PC-3 (cell line): ENCODE results near the gene ATP10A. TPM values are rescaled to one million over a fixed set of nuclear protein-coding genes. Genes with fewer than 3 reads are reported as not detected.

ENCODE experiments used
- ATAC-seq: fragments of 200-7000 bp; cut with Tn5 transposase; 2 replicates; pipeline ENCODE4 v1.9.1; 2020; ENCODE audit warnings: mild to moderate bottlenecking, moderate library complexity
- BruUV-seq: library from RNA; stranded (reverse); fragments of 400-500 nt; replicated peaks from 2 replicates; lab custom pipeline; 2021; lab: Mats Ljungman, UMichigan
- CTCF ChIA-PET: fragments of 300-600 bp; sonication (Branson Sonifier 250); formaldehyde crosslinking; loops from one replicate; lab custom pipeline; 2022; ENCODE audit warnings: antibody characterized with exemption; lab: Charles Lee
- POLR2A ChIA-PET: fragments of 300-600 bp; sonication (Branson Sonifier 250); formaldehyde crosslinking; loops from one replicate; lab custom pipeline; 2022; ENCODE audit warnings: antibody characterized with exemption; ENCODE audit not compliant: unreplicated experiment; lab: Charles Lee
- DNase-seq: peaks from one replicate; pipeline ENCODE4 v3.0.0-alpha.2; 2015
- H2AFZ ChIP-seq: fragments of 300-600 bp; sonication (generic); 2 replicates; pipeline ENCODE4 v1.6.0; 2016; ENCODE audit warnings: antibody characterized with exemption, low read length
- H3F3A ChIP-seq: fragments of 300-600 bp; sonication (generic); one replicate; pipeline ENCODE4 v1.6.0; 2017; ENCODE audit warnings: antibody characterized with exemption, low read length, control low read depth, mild to moderate bottlenecking; ENCODE audit not compliant: unreplicated experiment
- H3K27ac ChIP-seq: fragments of 300-600 bp; sonication (generic); 2 replicates; pipeline ENCODE4 v1.5.1; 2016; ENCODE audit warnings: mild to moderate bottlenecking, low read length
- H3K27me3 ChIP-seq: fragments of 300-600 bp; sonication (generic); 2 replicates; pipeline ENCODE4 v1.6.1; 2016; ENCODE audit warnings: low read length, mixed read lengths
- H3K36me3 ChIP-seq: fragments of 300-600 bp; sonication (generic); 2 replicates; pipeline ENCODE4 v1.6.1; 2016; ENCODE audit warnings: low read depth, mixed run types, low read length, mixed read lengths
- H3K4me1 ChIP-seq: fragments of 300-600 bp; sonication (generic); 2 replicates; pipeline ENCODE4 v1.5.1; 2016; ENCODE audit warnings: low read length; ENCODE audit not compliant: insufficient read depth
- H3K4me2 ChIP-seq: fragments of 300-600 bp; sonication (generic); 2 replicates; pipeline ENCODE4 v1.6.0; 2016; ENCODE audit warnings: low read length
- H3K4me3 ChIP-seq: fragments of 300-600 bp; sonication (generic); 2 replicates; pipeline ENCODE4 v1.5.1; 2016; ENCODE audit warnings: mild to moderate bottlenecking, low read length, mixed read lengths
- H3K79me2 ChIP-seq: fragments of 300-600 bp; sonication (generic); 2 replicates; pipeline ENCODE4 v1.6.1; 2017; ENCODE audit warnings: low read length, mixed read lengths
- H3K9ac ChIP-seq: fragments of 300-600 bp; sonication (generic); 2 replicates; pipeline ENCODE4 v1.6.0; 2016; ENCODE audit warnings: mild to moderate bottlenecking, low read length
- H3K9me2 ChIP-seq: fragments of 300-600 bp; sonication (generic); replicated peaks from 2 replicates; pipeline ENCODE4 v1.6.1; 2016; ENCODE audit warnings: mixed run types, low read length, mixed read lengths
- H3K9me3 ChIP-seq: fragments of 300-600 bp; sonication (generic); 2 replicates; pipeline ENCODE4 v1.6.1; 2016; ENCODE audit warnings: low read length, mixed read lengths
- H4K20me1 ChIP-seq: fragments of 300-600 bp; sonication (generic); 2 replicates; pipeline ENCODE4 v1.6.1; 2016; ENCODE audit warnings: low read length, mixed read lengths
- CTCF ChIP-seq: fragments of 300-600 bp; sonication (generic); conservative IDR thresholded peaks from 2 replicates; pipeline ENCODE4 v1.5.1; 2017; ENCODE audit warnings: antibody characterized with exemption, low read depth, mild to moderate bottlenecking, low read length
- EZH2 ChIP-seq: fragments of 300-600 bp; sonication (generic); IDR thresholded peaks from one replicate; pipeline ENCODE4 v1.6.1; 2017; ENCODE audit warnings: antibody characterized with exemption, mild to moderate bottlenecking, low read length; ENCODE audit not compliant: unreplicated experiment
- EZH2phosphoT487 ChIP-seq: fragments of 300-600 bp; sonication (generic); IDR thresholded peaks from 2 replicates; pipeline ENCODE4 v1.6.1; 2018; ENCODE audit warnings: mild to moderate bottlenecking, antibody characterized with exemption, low read length, borderline replicate concordance
- intact Hi-C: fragments of 100-400 bp; cut with micrococcal nuclease; formaldehyde crosslinking; loops from 2 replicates; pipeline ENCODE4 v1.9.0; 2023
- total RNA-seq: library from RNA; depleted of rRNA; stranded (reverse); fragments of >200 nt; gene quantifications from 2 replicates; pipeline ENCODE4 v1.2.3, GENCODE V29; 2014

ATP10A gene
- total RNA-seq, 1 experiment from 2014 or later: 2.6 TPM

- H4K20me1 ChIP-seq: no peaks in the 10 kb centered on the region
- BruUV-seq: no TSS peak
- H3K79me2 ChIP-seq: no peaks in the 10 kb centered on the region
- TF ChIP-seq EZH2phosphoT487 (no peak), EZH2 (no peak), CTCF (no peak)
- no peaks in the 10 kb centered on the region for H3K9me3 ChIP-seq
- ATAC-seq: no peak
- no peak for DNase-seq
- no peak overlapping the region for H3K4me3 ChIP-seq
- H3K27ac ChIP-seq: no peak overlapping the region
- no peak overlapping the region for H3K9ac ChIP-seq
- no peak overlapping the region for H2AFZ ChIP-seq
- POLR2A ChIA-PET: no interaction called here
- H3K9me2 ChIP-seq: no peaks in the 10 kb centered on the region
- intact Hi-C loops: no loop called here
- no peaks in the 10 kb centered on the region for H3K27me3 ChIP-seq
- CTCF ChIA-PET: no interaction called here
- H3K4me2 ChIP-seq: no peak overlapping the region
- H3K36me3 ChIP-seq: no peaks in the 10 kb centered on the region
- H3F3A ChIP-seq: no peaks in the 10 kb centered on the region
- peaks cover 4% of the 10 kb centered on the region; the same call in 1 of the 2 replicates for H3K4me1 ChIP-seq
Observed at GRCh38 chr15:25780479-25781255, 82.5 kb downstream of the ATP10A start.

- Histone ChIP-seq H3K9me2 (no peaks in the 10 kb centered on the region), H3K9me3 (no peaks in the 10 kb centered on the region), H3K36me3 (no peaks in the 10 kb centered on the region), H2AFZ (no peak overlapping the region), H4K20me1 (no peaks in the 10 kb centered on the region), H3K4me1 (peaks cover 12% of the 10 kb centered on the region; the same call in 1 of the 2 replicates), H3K4me3 (no peak overlapping the region), H3F3A (no peaks in the 10 kb centered on the region), H3K9ac (no peak overlapping the region), H3K79me2 (no peaks in the 10 kb centered on the region), H3K4me2 (no peak overlapping the region), H3K27me3 (no peaks in the 10 kb centered on the region), H3K27ac (no peak overlapping the region)
- intact Hi-C loops: loop anchor here (10.0 kb wide), 1 partner anchor 77 kb away; no protein-coding TSS in a partner anchor
- DNase-seq: no peak
- POLR2A ChIA-PET: no interaction called here
- TF ChIP-seq EZH2phosphoT487 (no peak), CTCF (no peak), EZH2 (no peak)
- no TSS peak for BruUV-seq
- no peak for ATAC-seq
- CTCF ChIA-PET: no interaction called here
Observed at GRCh38 chr15:25778161-25778560, 85.0 kb downstream of the ATP10A start.

DNA sequence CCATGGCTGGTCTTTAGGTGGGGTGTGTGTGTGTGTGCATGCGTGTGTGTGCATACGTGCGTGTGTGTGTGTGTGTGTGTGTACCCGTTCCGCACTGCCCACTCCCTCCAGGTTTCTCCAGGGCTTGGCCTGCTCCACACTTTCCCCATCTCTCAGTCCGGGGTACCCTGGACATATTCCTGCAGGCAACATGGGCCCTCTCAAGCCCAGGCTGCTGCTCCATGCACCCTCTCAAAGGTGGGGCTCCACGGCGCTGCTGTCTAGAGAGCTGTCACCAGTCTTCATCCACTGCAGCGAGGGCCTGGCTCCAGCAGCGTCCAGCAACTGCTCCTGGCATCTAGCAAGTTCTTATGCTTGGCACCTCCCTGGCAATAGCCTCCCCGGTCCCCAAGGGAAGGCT, 86.1 kb downstream of the ATP10A start:
- H3K4me3 ChIP-seq: no peak overlapping the region
- no peak for ATAC-seq
- no peak for DNase-seq
- no peaks in the 10 kb centered on the region for H3K27me3 ChIP-seq
- no peak overlapping the region for H3K9ac ChIP-seq
- ChIA-PET POLR2A (no interaction called here), CTCF (no interaction called here)
- TF ChIP-seq CTCF (no peak), EZH2phosphoT487 (no peak), EZH2 (no peak)
- intact Hi-C loops: loop anchor here (10.0 kb wide), 1 partner anchor 78 kb away; no protein-coding TSS in a partner anchor
- no peaks in the 10 kb centered on the region for H3K36me3 ChIP-seq
- no peaks in the 10 kb centered on the region for H3K9me3 ChIP-seq
- no TSS peak for BruUV-seq
- peaks cover 12% of the 10 kb centered on the region; the same call in 1 of the 2 replicates for H3K4me1 ChIP-seq
- no peak overlapping the region for H3K27ac ChIP-seq
- no peaks in the 10 kb centered on the region for H4K20me1 ChIP-seq
- H3F3A ChIP-seq: no peaks in the 10 kb centered on the region
- no peaks in the 10 kb centered on the region for H3K79me2 ChIP-seq
- H2AFZ ChIP-seq: no peak overlapping the region
- H3K4me2 ChIP-seq: no peak overlapping the region
- H3K9me2 ChIP-seq: no peaks in the 10 kb centered on the region
